Lower leg skin (tissue), 3 donors: ENCODE results near the gene PPP1R3F.

Experiments
- CTCF ChIP-seq, 3 donors: fragments of 450-650 bp; IDR thresholded peaks; one replicate each; pipeline ENCODE4 v1.5.1; 2016; ENCODE audit warnings: antibody characterized with exemption in 3 of 3, mild to moderate bottlenecking in 3 of 3, moderate library complexity in 2 of 3
- POLR2A ChIP-seq, 2 donors: fragments of 450-650 bp; IDR thresholded peaks; one replicate each; pipeline ENCODE4 v1.6.1; 2016 to 2017; ENCODE audit warnings: antibody characterized with exemption in 2 of 2, mild to moderate bottlenecking in 1 of 2, moderate library complexity in 1 of 2

GRCh38 chrX:49228185-49228584, 41.4 kb upstream of the PPP1R3F start:
- TF ChIP-seq CTCF (IDR thresholded peaks at IDR 0.05) (no peak), POLR2A (IDR thresholded peaks at IDR 0.05) (no peak)
